DOHH2 (cell line): Measurements from ENCODE around the gene MYO9A.

Source experiments
- H3F3A ChIP-seq: fragments of 200-600 bp; sonication (generic), shearing (Covaris generic); 2 replicates; pipeline ENCODE4 v1.6.0; 2016; ENCODE audit warnings: antibody characterized with exemption, mild to moderate bottlenecking; ENCODE audit not compliant: control insufficient read depth, insufficient read depth
- H3K27ac ChIP-seq: fragments of 200-600 bp; sonication (generic); 2 replicates; pipeline ENCODE4 v1.5.1; 2014; ENCODE audit warnings: low read depth, mild to moderate bottlenecking, low read length, moderate library complexity
- H3K27me3 ChIP-seq: fragments of 200-600 bp; sonication (generic); 2 replicates; pipeline ENCODE4 v1.6.1; 2014; ENCODE audit warnings: mild to moderate bottlenecking, low read length, mixed read lengths; ENCODE audit not compliant: control insufficient read depth
- H3K36me3 ChIP-seq: fragments of 200-600 bp; sonication (generic); 2 replicates; pipeline ENCODE4 v1.6.1; 2014; ENCODE audit warnings: mild to moderate bottlenecking, low read length, moderate library complexity, mixed read lengths; ENCODE audit not compliant: control insufficient read depth
- H3K4me1 ChIP-seq: fragments of 200-600 bp; sonication (generic); 2 replicates; pipeline ENCODE4 v1.6.1; 2014; ENCODE audit warnings: mild to moderate bottlenecking, low read length, mixed read lengths; ENCODE audit not compliant: control insufficient read depth
- H3K4me2 ChIP-seq: fragments of 200-600 bp; sonication (generic); 2 replicates; pipeline ENCODE4 v1.6.0; 2014; ENCODE audit warnings: mild to moderate bottlenecking, low read length, moderate library complexity
- H3K4me3 ChIP-seq: fragments of 200-600 bp; sonication (generic); 2 replicates; pipeline ENCODE4 v1.5.1; 2014; ENCODE audit warnings: mild to moderate bottlenecking, low read length, mixed read lengths
- H3K79me2 ChIP-seq: fragments of 200-600 bp; sonication (generic); 2 replicates; pipeline ENCODE4 v1.6.1; 2014; ENCODE audit warnings: mild to moderate bottlenecking, low read length, mixed read lengths; ENCODE audit not compliant: control insufficient read depth
- H3K9me2 ChIP-seq: fragments of 200-600 bp; sonication (generic); replicated peaks from 2 replicates; pipeline ENCODE4 v1.6.1; 2014; ENCODE audit warnings: mild to moderate bottlenecking, low read length, mixed read lengths; ENCODE audit not compliant: control insufficient read depth
- H3K9me3 ChIP-seq: fragments of 200-600 bp; sonication (generic); 2 replicates; pipeline ENCODE4 v1.6.1; 2014; ENCODE audit warnings: antibody characterized with exemption, low read length, mixed read lengths; ENCODE audit not compliant: control insufficient read depth, insufficient read depth
- H4K20me1 ChIP-seq: fragments of 200-600 bp; sonication (generic); 2 replicates; pipeline ENCODE4 v1.6.0; 2014; ENCODE audit warnings: low read depth, mild to moderate bottlenecking, antibody characterized with exemption, low read length, moderate library complexity; ENCODE audit not compliant: control insufficient read depth, insufficient read depth
- EZH2phosphoT487 ChIP-seq: fragments of 200-600 bp; sonication (generic); IDR thresholded peaks from 2 replicates; pipeline ENCODE4 v1.6.1; 2017; ENCODE audit warnings: borderline replicate concordance, mild to moderate bottlenecking, antibody characterized with exemption, low read length, moderate library complexity, mixed read lengths
- TF ChIP-seq, protein P1 (sequence below): fragments of 200-600 bp; sonication (generic); IDR thresholded peaks from one replicate; pipeline ENCODE4 v1.5.1; 2014; ENCODE audit warnings: antibody characterized with exemption, mild to moderate bottlenecking, low read depth, low read length; ENCODE audit not compliant: poor library complexity, severe bottlenecking

MYO9A gene

DNA sequence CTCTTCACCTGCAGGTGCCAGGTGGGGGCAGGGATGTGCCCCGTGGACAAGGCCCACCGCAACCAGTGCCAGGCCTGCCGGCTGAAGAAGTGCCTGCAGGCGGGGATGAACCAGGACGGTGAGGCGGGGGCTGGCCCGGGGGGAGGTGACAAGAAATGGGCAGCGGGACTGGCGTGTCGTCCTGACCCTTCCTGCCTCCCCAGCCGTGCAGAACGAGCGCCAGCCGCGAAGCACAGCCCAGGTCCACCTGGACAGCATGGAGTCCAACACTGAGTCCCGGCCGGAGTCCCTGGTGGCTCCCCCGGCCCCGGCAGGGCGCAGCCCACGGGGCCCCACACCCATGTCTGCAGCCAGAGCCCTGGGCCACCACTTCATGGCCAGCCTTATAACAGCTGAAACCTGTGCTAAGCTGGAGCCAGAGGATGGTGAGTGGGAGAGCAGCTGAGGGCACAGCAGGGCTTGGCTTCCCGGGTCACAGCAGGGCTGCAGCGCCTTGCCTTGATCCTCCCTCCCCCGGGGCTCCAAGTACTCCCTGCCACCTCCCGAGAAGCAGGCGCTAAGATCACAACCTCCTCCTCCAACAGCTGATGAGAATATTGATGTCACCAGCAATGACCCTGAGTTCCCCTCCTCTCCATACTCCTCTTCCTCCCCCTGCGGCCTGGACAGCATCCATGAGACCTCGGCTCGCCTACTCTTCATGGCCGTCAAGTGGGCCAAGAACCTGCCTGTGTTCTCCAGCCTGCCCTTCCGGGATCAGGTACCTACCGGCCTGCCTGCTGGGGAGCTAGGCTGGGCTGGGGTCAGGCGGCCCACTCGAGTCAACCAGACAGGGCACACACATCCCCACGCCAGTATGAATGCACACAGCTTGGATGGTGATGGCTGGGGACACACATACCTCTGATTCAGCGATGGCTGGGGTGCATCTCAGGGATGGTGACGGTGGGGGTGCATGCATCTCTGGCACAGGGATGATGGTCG is 305.9 kb downstream of the MYO9A start:
- TF ChIP-seq, protein P1, sequence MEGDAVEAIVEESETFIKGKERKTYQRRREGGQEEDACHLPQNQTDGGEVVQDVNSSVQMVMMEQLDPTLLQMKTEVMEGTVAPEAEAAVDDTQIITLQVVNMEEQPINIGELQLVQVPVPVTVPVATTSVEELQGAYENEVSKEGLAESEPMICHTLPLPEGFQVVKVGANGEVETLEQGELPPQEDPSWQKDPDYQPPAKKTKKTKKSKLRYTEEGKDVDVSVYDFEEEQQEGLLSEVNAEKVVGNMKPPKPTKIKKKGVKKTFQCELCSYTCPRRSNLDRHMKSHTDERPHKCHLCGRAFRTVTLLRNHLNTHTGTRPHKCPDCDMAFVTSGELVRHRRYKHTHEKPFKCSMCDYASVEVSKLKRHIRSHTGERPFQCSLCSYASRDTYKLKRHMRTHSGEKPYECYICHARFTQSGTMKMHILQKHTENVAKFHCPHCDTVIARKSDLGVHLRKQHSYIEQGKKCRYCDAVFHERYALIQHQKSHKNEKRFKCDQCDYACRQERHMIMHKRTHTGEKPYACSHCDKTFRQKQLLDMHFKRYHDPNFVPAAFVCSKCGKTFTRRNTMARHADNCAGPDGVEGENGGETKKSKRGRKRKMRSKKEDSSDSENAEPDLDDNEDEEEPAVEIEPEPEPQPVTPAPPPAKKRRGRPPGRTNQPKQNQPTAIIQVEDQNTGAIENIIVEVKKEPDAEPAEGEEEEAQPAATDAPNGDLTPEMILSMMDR, result no peak
- no peak for TF ChIP-seq EZH2phosphoT487
- Histone ChIP-seq H3K4me1 (0 out of 2 replicates have a peak, but pooled peaks cover 3% of the 10 kb centered on the region), H3K27ac (no peak overlapping the region), H3K4me2 (no peak overlapping the region), H3K9me2 (no peaks in the 10 kb centered on the region), H3K36me3 (no peaks in the 10 kb centered on the region), H3K27me3 (no peaks in the 10 kb centered on the region), H4K20me1 (no peaks in the 10 kb centered on the region), H3K9me3 (no peaks in the 10 kb centered on the region), H3F3A (no peaks in the 10 kb centered on the region), H3K79me2 (no peaks in the 10 kb centered on the region), H3K4me3 (no peak overlapping the region)

DNA sequence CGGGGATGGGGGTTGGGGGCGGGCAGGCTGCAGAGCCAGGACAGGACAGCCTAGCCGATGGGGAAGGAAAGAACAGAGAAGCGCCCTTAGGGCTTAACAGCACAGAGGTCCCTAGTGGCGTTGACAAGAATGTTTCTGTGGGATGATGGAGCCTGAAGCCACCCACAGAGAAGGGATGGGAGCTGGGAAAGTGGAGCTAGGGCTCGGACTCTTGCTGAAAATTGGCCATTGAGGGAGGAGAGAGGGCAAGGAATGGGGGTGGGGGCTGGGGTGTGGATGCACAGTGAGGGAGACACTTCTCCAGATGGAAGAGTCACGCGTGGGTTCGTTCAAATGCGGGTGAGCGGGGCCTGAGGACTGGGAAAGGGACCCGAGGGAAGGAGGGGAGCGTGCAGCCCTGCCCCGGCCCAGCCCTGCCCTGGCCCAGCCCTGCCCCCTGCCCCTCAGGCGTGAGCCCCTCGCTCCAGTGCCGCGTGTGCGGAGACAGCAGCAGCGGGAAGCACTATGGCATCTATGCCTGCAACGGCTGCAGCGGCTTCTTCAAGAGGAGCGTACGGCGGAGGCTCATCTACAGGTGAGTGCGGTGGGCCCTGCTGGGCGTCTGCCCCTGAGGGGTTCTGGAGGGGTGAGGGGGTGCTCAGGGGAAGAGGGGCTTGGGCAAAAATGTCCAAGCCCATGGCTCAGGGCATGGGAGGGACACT is 306.8 kb downstream of the MYO9A start:
- TF ChIP-seq EZH2phosphoT487, result no peak
- TF ChIP-seq, protein P1, result no peak
- no peaks in the 10 kb centered on the region for H3F3A ChIP-seq
- no peak overlapping the region for H3K27ac ChIP-seq

DNA sequence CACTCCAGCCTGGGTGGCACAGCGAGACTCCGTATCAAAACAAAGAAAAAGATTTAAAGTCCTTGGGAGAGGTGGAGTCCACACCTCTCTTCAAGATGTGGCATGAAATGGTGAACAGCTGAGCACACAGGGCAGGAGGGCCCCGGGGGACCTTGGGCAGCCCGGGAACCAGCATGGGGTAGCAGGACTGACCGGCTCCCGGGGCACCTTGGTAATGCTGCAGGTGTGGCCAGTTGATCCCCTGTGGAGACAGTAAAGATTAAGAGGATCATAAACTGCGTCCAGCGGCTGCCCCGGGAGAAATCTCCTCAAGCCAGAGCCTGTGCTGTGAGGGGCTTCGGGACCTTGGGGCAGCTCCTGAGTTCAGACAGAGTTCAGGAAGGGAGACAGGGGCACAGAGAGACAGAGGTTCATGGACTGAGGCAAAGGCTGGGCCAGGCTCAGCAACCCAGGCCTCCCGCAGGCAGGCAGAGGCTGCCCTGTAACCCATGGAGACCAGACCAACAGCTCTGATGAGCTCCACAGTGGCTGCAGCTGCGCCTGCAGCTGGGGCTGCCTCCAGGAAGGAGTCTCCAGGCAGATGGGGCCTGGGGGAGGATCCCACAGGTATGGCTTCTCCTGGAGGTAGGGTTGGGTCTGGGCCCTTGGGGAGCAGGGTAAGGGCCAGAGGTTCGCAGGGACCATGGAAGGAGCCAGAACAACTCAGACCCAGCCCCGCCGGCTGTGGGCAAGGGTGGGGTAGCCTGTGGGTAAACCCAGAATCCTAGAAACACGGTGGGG is 307.5 kb downstream of the MYO9A start, which contains the start of gene NR2E3:
NR2E3 (plus strand) TSS at position 299 of the 780 bp plus-strand sequence; CDS start at position 489, 190 bp downstream.
- H3K27ac ChIP-seq, result no peak within 1 kb of the TSS
- H3K27me3 ChIP-seq, result no peaks in the 10 kb centered on the region
- no peaks in the 10 kb centered on the region for H3K9me3 ChIP-seq
- H3F3A ChIP-seq, result no peaks in the 10 kb centered on the region
- 0 out of 2 replicates have a peak, but pooled peaks cover 6% of the 10 kb centered on the region for H3K4me1 ChIP-seq
- no peaks in the 10 kb centered on the region for H4K20me1 ChIP-seq
- no peaks in the 10 kb centered on the region for H3K9me2 ChIP-seq
- no peaks in the 10 kb centered on the region for H3K79me2 ChIP-seq
- TF ChIP-seq, protein P1, result no peak
- no peak for TF ChIP-seq EZH2phosphoT487
- H3K36me3 ChIP-seq, result no peaks in the 10 kb centered on the region
- H3K4me3 ChIP-seq, result no peak within 1 kb of the TSS
- no peak within 1 kb of the TSS for H3K4me2 ChIP-seq

More for the DNA sequence above, 306.8 kb downstream of the MYO9A start:
- no peaks in the 10 kb centered on the region for H3K79me2 ChIP-seq
- H3K4me2 ChIP-seq, result no peak overlapping the region
- no peaks in the 10 kb centered on the region for H4K20me1 ChIP-seq
- H3K9me2 ChIP-seq, result no peaks in the 10 kb centered on the region
- 0 out of 2 replicates have a peak, but pooled peaks cover 6% of the 10 kb centered on the region for H3K4me1 ChIP-seq
- no peak overlapping the region for H3K4me3 ChIP-seq
- H3K27me3 ChIP-seq, result no peaks in the 10 kb centered on the region
- no peaks in the 10 kb centered on the region for H3K9me3 ChIP-seq
- H3K36me3 ChIP-seq, result no peaks in the 10 kb centered on the region
